Fibroblast of skin of left biceps (primary cell): Measurements from ENCODE around the gene VWDE.

Source experiments
- DNase-seq, 2 experiments: peaks; one replicate each; pipeline ENCODE4 v3.0.0-alpha.2; 2013; ENCODE audit warnings: low read depth in 2 of 2

VWDE gene

DNA sequence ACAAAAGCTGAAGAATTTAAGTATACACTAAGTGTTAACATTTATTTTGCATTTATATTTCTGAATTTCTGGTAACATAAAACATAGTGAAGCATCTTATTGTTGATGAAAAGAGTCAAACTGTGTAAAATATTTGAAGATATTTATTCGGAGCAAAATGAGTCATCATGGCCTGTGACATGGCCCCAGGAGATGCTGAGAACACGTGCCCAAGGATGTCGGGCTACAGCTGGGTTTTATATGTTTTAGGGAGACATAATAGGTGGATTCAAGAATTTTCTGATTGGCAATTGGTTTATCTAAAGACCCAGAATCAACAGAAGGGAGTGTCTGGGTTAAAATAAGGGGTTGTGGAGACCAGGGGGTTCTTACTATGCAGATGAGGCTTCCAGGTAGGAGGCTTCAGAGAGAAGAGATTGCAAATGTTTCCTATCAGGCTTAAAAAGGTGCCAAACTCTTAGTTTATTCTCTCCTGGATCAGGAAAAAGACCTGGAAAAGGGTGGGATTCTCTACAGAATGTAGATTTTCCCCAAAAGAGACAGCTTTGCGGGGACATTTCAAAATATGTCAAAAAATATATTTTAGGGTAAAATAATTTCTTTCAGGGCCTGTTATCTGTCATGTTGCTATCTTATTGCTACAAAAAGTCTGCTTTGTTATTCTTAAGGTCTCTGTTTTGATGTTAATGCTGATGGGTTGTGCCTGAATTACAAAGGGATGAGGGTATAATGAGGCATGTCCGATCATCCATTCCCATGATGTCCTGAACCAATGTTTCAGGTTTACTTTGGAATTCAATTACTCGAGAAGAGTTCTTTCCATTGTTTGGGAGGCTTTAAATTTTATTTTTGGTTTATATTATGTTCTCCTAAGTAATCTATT lies 74.5 kb downstream of the VWDE start:
- no peak for DNase-seq

DNA sequence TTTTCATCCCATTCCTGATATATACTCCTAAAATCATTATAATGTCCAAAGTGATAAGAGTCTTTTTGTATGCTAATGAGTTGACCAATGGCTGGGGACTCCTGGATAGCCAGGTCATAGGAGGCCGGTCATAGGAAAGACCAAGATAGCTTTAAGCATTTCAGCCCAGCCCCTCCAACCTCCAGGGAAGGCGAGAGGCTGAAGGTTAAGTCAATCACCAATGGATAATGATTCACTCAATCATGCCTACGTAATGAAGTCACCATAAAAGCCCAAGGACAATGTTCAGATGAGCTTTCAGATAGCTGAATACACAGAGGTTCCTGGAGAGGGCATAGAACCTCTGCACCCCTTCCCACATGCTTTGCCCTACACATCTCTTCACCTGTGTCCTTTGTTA lies 75.7 kb downstream of the VWDE start:
- DNase-seq = no peak

DNA sequence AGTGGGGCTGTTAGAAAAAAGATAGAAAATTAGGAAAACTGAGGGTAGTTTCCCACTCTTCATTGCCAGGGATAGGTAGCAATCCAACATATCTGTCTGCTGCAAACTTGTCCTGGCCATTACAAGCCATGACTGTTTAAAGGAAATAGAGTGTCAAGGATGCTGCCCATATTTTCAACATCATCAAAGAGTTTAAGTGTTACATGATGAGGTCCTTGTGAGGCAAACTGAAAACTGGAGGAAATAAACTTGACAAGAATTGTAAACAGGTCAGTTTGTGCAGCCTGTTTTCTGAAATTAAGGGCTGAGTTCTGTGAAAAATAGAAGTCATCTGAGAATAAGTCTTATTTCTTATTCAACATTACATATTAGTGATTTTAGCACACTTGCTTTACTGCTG lies 78.0 kb downstream of the VWDE start:
- no peak for DNase-seq

DNA sequence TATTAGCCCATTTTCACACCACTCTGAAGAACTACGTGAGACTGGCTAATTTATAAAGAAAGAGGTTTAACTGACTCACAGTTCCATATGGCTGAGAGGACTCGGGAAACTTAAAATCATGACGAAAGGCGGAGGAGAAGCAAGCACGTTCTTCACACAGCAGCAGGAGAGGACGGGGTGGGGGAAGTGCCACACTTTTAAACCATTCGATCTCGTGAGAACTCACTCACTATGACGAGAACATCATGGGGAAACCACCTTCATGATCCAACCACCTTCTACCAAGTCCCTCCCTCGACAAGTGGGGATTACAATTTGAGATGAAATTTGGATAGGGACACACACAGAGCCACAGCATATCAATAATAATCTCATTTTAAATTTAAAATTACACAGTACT lies 80.2 kb downstream of the VWDE start:
- DNase-seq = no peak

DNA sequence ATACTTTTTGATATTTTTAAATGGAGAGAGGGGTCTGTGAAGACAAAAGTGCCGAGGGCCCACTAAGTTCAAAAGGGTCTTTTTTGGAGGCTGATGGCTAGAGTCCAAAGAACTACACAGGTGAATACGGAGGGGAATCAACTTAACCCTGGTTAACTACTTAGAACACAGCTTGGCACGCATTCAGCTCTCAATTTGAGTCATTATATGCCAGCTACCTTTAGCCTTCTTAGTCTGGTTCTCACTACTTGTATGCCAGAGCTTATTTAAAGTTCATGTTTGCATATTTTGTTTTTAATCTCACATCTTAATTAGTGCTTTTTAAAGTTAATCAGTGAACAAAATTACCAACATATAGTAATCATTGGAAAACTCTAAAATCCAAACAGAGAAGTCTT lies 80.8 kb downstream of the VWDE start:
- DNase-seq = no peak

DNA sequence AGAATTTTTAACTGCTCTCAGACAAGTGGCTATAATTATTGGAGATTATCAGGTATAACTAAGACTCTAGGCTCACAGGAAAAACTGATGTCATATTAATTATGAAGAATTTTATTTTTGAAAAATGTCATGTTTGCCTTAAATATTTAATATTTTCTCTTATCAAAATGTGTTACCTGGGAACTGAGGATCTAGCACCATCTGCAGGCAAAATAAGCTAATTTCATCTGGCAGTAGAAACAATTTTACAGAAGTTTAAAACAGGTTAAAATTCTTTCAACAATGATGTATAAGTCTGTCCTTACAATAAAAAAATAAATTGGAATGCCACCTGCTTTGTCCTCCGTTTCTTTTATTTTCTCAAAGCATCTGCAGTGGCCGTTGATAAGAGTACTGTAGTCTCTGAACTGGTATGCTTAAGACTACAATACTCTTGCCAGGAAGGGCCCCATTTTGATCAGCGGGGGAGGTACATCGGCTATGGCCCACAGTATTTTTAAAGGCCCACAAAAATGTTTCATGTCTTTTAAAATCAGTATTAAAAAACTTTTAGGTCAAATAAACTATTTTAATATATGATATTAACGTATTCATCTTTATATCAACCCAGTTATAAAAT lies 81.3 kb downstream of the VWDE start:
- no peak for DNase-seq

DNA sequence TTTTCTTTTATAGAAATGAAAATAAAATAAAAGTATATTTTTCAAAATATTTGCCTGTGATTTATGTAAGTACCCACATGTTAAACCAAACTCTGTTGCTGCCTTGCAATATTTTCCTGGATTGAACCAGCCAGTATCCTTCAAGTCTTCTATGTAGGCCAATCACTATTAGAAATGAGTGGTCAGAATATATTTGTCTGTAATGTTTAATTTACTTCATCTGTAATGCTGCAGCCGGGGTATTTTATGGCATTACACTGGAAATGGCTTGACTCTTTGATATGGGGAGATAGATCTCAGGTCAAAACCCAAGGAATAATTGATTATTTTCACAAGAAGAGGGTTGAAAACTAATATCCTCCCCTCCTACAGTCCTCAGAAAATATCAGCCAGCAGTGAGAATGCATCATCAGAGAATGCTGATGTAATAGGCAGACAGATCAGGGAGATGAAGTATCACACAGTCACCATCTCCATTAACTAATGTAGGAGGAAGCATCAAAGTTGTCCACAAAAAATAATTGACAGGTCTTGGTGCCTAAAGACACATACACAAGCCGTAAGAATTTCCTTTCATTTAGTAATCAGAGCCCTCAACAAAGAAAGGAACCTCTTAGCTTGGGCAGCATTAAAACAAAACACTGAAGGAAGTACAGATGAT lies 82.5 kb downstream of the VWDE start:
- DNase-seq = no peak

DNA sequence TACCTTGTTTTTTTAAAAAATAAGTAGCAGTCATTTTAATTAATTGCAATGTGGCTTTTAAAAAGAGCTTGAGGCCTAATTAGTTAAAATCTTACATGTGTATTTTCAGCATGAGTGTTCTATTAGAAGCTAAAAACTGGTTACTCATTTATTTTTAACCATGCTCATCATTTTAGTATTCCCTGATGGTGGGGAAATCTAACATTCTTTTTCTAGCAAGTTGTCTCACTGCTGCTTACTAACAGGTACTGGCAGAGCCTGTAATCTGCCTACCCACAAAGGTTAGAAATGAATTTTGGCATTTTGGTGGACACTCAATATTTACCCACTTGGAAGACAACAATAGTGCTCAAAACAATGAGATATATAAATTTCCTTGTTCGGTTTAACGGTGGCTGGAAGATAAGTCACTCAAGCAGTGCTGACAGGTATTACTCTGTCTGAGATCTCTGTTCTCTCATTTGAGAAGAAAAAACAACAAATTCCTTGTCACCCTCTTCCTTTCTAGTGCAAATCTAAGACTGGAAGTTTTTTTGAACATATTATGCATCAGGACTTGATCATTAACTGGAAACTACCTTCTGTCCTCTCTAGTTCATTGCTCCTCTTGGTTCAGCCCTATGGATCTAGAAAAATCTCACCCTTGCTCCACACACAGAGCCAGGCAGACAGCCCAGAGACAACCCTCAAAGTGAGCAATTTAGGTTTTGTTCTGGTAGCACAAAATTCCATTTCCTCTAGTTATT lies 83.3 kb downstream of the VWDE start:
- no peak for DNase-seq

DNA sequence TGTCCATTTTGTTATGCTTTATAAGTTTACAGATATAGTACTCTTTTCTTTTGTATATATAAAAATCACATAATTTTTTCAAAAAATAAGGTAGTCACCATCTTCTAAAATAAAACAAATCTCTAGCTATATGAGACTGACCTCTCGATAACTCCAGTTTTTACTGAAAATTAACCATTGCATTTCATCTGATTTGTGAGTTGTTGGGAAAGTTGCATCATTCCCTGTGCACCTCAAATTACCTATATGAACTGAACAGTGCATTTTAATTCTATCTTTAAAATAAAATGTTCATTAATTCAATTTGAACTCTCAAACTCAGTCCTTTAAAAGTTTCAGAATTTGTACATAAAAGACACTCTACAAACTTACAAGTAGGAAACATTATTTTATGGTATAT lies 86.0 kb downstream of the VWDE start:
- no peak for DNase-seq

DNA sequence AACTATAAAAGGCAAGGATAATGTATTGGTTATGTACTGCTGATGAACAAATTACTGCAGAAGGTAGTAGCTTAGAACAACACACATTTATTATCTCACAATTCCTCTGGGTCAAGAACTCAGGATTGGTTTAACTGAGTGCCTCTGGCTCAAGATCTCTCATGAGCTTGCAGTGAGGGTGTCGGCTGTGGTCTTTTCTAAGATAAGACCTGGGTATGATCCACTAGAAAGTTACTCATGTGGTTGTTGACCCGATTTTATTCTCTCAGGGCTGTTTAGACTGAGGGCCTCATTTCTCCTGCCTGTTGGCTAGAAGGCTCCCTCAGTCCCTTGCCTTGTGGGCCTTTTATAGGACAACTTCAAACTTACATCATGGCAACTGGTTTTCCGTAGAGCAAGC lies 86.7 kb downstream of the VWDE start:
- DNase-seq = no peak

DNA sequence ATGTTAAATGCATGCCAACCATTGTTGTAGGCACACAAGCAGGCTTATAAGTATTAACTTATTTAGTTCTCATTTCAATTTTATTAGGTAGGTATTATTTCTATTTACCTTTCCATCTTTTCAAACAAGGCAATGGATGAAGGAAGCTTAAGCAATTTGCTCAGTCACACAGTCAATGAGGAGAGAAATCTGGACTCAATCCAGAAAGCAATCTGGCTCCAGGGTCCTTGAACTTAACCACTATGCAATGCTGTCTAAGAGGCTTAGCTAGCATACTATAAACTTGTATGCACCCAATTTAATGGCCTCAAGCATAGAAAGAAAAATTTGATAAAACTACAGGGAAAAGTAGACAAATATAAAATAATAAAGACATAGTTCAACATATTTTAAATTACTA lies 88.6 kb downstream of the VWDE start:
- no peak for DNase-seq

DNA sequence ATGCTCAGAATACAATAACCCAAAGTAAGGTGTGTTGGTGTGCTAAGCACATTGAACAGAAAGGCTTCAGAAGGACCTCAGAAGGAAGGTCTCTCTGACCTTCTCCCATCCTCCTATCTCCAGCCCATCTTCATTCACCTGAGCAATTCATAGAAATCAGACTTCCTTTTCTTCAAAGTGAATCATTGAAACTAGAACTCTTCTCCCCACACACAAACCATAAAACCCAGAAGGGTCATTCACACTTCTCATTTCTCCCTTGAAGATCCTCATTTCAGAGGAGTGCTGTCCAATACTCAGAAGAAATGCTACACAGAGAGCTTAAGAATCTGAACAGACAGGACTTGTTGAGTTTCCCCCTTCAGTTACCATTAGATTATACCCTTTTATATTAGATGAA lies 89.5 kb downstream of the VWDE start:
- no peak for DNase-seq

DNA sequence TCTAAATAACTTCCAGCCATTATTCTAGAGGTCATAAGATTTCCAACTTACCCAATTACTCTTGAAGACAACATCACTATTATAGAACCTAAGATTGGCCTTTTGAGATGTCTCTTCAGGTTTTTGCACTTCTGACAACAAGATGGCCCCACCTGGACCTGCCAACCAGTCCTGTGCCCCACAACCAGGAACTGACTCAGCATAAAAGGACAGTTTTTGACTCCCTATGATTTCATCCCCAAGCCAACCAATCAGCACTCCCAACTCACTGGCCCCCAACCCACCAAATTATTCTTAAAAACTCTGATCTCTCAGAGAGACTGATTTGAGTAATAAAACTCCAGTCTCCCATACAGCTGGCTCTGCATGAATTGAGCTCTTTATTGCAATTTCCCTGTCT lies 98.2 kb downstream of the VWDE start:
- no peak for DNase-seq

DNA sequence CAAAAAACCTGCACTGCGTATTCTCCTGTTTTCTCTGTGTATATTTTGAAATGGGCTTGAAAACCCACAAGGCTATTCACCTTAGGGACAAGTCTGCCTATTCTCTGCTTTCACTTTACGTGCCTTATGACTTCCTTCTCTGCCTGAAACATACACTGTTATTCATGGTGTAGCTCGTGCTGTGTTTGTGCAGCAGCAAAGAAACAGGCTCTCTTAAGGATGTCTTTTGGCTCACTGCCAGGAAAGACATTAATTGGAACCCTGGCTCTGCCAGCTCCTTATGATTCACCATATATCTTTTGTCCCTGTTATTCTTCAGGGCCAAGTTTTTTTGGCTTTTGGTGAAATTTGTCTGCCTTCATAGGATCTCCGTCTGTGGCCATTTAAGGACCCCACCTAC lies 100.2 kb downstream of the VWDE start:
- no peak for DNase-seq

DNA sequence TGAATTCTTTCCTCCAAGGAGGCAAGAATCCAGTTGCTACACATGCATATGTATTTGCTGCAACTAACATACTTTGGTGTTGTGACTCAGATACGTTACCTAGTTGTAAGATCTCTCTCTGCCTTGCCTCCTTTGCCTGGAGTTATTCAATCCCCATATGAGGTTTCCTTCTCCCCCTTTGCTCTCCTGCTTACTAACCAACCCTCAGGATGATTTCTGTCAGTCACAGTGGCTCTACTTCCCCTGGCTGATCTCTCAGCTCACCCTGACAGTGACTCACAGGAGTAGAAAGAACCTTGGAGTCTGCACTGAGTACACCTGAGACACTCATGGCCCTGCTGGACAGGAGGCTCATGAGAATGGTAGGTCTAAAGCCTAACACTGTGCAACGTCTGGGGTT lies 100.6 kb downstream of the VWDE start:
- DNase-seq = no peak

DNA sequence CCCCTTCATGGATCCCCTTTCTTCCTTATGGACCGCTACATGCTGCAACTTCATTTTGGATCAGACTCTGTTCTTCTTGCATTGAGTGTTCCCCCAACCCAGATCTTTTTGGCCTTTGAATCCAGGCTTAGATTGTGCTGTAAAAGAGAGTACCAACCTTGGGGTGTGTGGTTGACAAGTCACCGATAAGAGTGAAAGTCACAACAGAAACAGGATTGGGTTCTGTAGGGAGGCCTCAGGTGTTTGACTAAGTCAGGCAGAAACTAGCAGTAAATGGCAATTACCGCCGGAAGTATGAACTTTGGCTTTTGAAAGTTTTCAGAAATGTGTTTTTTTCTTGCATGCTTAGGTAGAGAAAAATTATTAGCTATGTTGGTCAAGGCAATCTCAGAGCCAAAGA lies 103.2 kb downstream of the VWDE start:
- DNase-seq = no peak

DNA sequence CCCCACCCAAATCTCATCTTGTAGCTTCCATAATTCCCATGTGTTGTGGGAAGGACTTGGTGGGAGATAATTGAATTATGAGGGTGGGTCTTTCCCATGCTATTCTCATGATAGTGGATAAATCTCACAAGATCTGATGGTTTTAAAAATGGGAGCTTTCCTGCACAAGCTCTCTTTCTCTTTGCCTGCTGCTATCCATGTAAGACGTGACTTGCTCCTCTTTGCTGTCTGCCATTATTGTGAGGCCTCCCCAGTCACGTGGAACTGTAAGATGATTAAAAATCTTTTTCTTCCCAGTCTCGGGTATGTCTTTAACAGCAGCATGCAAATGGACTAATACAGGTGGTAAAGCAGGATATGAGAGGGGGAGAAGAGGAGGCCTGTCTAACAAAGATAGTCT lies 104.3 kb downstream of the VWDE start:
- no peak for DNase-seq

DNA sequence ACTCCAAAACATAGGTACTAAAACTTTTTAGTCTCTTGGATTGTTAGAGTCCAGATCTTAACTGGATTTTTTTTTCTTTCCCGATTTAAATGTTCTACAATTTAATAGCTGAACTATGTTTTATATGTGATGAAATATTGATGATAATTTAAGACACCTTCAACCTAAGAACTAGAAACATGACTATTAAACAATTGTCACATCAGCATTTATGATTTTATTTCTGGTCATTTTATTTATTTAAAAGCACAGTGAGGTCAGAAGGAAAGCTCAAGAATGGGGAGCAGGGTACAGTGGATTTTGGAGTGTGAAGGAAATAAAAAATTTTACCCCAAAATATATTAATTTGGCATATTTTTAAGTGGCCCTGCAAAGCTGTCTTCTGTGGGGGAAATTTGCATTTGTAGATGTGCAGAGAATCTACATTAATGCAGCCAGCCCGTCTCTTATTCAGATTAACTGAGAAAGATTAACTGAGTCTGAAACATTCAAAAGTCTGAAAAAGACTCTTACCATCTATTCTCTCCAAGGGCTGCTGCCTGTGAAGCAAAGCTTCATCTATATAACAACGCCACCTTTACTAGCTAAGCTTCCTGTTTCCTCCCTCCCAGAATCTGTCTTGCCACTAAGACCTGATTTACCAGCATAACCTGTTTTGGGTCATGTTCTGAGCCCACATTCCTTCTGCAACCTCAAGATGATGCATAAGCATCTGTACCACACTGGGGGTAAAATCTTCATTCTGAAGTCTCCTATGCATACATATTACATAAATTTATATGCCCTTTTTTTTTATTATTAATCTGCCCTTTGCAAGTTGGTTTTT lies 106.2 kb downstream of the VWDE start:
- DNase-seq = no peak

DNA sequence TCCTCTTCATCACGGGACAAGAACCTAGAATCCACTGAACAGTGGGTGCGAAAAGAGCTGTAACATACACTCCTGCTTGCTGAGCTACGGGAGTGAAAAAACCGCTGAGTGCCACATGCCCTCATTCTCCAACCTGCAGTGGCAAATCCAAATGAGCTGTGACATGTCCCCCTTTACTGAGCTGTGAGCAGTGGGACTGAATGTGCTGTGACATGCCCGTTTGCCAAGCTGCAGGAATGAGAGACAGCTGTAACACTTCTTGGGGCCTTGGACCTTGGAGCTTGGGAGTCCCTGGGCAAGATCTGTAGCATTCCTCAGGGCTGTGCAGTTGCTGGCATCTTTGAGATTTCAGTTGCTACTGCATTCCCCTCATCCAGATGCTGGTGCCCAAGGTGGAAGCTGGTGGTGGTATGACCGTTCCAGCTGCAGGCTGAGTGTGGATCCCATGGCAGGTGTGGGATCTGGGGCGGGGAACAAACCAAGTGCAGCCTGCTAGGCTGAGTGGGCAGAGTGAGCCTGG lies 107.6 kb downstream of the VWDE start:
- no peak for DNase-seq

DNA sequence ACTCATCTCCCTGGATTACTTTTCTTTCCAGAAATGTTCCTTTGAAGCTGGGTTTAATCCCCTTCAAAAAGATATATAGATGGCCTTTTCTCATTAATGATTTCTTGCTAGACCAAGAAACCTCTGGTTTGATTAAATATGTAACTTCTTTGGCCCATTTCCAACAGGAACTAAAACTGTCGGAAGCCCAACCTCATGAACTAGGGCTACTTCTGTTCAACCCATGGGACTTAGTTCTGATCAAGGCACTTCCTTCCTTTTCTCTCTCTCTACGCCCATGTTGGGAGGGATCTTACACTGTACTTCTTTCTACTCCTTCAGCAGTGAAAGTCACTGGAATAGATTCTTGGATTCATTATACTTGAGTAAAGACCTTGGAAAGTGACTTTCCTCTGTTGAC lies 109.0 kb downstream of the VWDE start:
- DNase-seq = no peak

DNA sequence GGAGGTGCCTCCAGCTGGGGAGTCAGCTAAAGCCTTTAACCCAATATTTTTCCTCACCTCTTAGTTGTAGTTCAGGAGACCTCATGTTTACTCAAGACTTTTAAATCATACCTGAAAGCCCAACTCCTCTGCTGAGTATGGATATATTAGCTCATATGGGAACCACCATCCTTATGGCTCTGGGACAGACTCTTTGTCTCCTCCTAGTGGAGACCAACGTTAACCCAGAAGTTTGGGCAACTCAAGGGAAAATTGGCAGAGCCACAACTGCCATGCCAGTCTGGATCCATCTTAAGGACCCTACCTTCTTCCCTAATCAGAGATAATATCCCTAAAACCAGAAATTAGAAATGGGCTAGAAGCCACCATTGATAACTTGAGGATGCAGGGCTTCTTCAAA lies 111.8 kb downstream of the VWDE start:
- no peak for DNase-seq
